Measurements from ENCODE around the gene ITGB5.

DNA sequence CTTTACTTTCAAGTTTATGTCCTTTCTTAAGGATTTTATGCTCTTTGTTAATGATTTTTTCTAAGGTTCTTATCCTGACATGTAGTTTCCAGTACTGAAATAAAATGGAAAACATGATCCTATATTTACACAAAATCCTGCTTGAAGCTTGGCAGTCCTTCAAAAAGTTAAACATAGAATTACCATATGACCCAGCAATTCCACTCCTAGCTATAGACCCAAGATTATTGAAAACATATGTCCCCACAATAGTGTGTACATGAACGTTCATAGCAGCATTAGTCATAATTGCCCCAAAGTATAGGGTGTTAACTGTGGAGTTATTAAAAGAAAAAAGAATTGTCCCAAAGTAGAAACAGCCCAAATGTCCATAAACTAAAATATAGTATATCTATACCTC is 33.2 kb downstream of the ITGB5 start:
- TF ChIP-seq, protein P1, sequence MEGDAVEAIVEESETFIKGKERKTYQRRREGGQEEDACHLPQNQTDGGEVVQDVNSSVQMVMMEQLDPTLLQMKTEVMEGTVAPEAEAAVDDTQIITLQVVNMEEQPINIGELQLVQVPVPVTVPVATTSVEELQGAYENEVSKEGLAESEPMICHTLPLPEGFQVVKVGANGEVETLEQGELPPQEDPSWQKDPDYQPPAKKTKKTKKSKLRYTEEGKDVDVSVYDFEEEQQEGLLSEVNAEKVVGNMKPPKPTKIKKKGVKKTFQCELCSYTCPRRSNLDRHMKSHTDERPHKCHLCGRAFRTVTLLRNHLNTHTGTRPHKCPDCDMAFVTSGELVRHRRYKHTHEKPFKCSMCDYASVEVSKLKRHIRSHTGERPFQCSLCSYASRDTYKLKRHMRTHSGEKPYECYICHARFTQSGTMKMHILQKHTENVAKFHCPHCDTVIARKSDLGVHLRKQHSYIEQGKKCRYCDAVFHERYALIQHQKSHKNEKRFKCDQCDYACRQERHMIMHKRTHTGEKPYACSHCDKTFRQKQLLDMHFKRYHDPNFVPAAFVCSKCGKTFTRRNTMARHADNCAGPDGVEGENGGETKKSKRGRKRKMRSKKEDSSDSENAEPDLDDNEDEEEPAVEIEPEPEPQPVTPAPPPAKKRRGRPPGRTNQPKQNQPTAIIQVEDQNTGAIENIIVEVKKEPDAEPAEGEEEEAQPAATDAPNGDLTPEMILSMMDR (IDR thresholded peaks at IDR 0.05) = no peak
- TF ChIP-seq POLR2A (IDR thresholded peaks at IDR 0.05) = no peak
